ENCODE measurements around the gene FOXP1.

Gene FOXP1

DNA sequence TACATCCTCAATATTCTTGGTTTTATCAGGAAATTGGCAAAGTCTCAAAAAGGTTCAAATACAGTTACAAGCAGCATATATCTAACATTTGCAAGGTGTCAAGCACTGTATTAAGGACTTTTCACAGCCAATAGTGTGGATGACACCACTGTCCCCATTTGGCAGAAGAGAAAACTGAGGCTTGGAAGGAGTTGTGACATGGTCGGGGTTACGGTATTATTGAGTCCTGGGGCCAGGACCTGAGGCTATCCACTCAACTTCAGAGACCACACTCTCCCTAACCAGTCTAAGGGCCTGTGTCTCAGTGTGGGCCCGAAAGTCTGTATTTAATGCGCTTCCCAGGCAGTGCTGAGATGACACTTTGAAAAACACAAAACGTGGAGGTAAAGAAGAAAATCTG, 99.1 kb downstream of the FOXP1 start:
- TF ChIP-seq, protein P1, sequence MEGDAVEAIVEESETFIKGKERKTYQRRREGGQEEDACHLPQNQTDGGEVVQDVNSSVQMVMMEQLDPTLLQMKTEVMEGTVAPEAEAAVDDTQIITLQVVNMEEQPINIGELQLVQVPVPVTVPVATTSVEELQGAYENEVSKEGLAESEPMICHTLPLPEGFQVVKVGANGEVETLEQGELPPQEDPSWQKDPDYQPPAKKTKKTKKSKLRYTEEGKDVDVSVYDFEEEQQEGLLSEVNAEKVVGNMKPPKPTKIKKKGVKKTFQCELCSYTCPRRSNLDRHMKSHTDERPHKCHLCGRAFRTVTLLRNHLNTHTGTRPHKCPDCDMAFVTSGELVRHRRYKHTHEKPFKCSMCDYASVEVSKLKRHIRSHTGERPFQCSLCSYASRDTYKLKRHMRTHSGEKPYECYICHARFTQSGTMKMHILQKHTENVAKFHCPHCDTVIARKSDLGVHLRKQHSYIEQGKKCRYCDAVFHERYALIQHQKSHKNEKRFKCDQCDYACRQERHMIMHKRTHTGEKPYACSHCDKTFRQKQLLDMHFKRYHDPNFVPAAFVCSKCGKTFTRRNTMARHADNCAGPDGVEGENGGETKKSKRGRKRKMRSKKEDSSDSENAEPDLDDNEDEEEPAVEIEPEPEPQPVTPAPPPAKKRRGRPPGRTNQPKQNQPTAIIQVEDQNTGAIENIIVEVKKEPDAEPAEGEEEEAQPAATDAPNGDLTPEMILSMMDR (IDR thresholded peaks at IDR 0.05; ENCODE audit: low read depth, low read length, missing control alignments): no peak
- no peak for DNase-seq (ENCODE audit: low read depth)
- H3K4me3 ChIP-seq (ENCODE audit: low read depth, low read length): no peak overlapping the region

DNA sequence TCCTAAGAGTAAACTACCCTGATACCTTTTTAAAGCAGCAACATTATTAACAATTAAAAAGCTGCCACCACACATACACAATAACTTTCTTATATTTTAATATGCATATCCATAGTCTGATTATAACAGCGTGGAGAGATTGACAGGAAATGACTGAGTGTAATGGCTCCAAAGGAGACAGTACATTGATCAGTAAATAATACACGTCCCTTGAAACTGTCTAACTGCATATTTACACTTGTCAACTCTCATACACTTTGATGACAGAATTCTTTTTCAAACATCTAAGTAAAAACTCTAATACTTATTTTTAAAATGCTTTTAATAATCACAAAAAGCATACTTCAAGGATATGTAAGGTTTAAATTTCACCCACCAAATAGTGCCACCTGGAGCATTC, 99.5 kb downstream of the FOXP1 start:
- DNase-seq (ENCODE audit: low read depth): no peak
- TF ChIP-seq, protein P1 (IDR thresholded peaks at IDR 0.05; ENCODE audit: low read depth, low read length, missing control alignments): no peak
- no peak overlapping the region for H3K4me3 ChIP-seq (ENCODE audit: low read depth, low read length)

DNA sequence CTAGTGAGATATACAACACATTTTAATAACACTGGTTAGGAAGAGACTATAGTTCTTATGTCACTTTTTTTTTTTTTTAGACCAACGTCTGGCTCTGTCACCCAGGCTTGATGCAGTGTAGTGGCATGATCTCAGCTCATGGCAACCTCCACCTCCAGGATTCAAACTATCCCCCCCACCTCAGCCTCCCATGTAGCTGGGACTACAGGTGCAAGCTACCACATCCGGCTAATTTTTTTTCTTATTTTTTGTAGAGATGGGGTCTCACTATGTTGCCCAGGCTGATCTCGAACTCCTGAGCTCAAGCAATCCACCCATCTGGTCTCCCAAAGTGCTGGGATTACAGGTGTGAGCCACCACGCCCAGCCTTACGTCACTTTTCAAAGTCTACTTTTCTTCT, 100.8 kb downstream of the FOXP1 start:
- no peak overlapping the region for H3K4me3 ChIP-seq (ENCODE audit: low read depth, low read length)
- DNase-seq (ENCODE audit: low read depth): no peak
- TF ChIP-seq, protein P1 (IDR thresholded peaks at IDR 0.05; ENCODE audit: low read depth, low read length, missing control alignments): no peak

DNA sequence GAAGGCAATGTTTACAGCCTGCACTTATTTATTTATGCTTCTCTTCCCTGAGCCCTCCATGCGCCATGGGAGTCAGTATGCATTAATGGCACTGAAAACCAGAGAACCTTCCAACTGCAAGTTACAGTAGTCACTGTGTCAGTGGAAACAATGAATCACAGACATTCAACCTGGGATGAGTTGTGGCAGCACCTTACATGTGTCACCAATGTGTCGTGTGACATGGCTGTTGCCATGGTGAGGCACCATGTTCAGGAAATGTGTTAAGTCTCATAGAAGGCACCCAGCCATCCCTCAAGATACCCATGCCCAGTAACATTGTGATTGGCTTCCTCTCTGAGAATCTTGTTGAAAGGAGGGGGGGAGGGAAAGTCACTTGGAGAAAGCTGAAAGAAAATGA, 105.0 kb downstream of the FOXP1 start:
- TF ChIP-seq, protein P1 (IDR thresholded peaks at IDR 0.05; ENCODE audit: low read depth, low read length, missing control alignments): no peak
- H3K4me3 ChIP-seq (ENCODE audit: low read depth, low read length): no peak overlapping the region
- no peak for DNase-seq (ENCODE audit: low read depth)

DNA sequence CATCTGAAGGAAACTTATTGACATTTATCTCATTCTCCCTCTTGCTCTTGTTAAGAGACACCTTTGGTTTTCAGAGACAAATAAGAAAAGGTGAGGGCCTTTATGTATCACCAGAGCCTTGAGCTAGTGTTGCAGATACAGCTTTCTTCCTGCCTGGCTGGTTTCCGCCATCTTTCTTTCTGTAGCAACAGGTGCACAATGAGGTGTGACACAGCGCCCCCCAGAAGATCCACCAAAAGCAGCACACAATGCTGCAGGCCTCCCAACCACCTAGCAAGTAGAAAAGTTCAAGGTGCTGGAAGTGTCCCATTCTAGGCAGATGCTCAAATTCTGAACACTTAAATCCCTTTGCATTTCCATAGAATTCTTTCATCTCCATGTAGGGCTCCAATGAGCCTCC, 106.6 kb downstream of the FOXP1 start:
- no peak for DNase-seq (ENCODE audit: low read depth)
- H3K4me3 ChIP-seq (ENCODE audit: low read depth, low read length): no peak overlapping the region
- TF ChIP-seq, protein P1 (IDR thresholded peaks at IDR 0.05; ENCODE audit: low read depth, low read length, missing control alignments): no peak

DNA sequence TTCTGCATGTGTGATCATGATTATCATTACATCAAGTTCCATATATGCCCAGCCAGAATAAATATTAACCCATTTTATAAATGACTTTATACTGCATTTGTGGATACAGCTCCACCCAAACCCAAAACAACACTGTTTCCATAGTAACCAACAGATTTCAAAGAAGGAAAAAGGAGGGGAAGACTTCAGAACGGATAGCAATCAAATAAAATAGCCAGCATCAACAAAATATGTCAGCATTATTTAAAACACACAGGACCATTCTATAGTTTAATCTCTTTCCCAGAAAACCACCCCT, 114.4 kb downstream of the FOXP1 start:
- TF ChIP-seq, protein P1 (IDR thresholded peaks at IDR 0.05; ENCODE audit: low read depth, low read length, missing control alignments): no peak
- H3K4me3 ChIP-seq (ENCODE audit: low read depth, low read length): no peak overlapping the region
- DNase-seq (ENCODE audit: low read depth): no peak

DNA sequence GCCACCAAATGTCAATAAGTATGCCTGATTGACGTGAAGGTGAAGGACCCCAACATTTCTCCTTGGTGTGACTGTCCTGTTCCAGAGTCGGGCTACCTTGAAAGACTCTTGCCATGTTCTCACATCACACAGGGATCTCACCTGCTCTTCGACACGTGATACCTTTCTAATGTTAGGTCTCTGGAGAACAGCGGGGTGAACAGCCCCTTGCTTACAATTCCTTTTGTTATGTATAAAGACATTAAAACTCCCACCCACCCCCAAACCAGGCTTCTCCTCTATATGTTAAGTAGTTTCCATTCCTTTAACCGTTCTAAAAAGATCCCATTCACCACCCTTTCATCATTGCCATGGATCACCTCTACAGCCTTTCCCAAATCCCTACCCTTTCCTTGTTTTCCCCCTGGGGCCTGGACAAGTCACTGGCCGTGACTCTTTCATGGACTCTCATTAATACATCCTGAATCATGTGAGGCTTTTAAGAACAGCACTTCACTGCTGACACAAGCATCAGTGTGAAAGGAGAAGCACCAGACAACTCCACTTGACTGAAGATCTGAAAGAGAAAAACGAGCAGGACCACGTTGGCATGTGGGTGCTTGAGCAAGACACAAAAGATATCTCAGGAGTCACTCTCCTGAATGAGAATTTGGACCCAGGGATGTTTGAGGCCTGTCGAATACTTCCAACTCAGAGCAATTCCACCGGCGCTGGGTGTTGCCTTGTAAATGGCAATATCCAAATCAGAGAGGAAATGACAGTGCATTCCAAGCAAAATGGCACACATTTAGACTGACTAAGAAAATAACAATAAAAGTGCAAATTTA, 115.0 kb downstream of the FOXP1 start:
- DNase-seq (ENCODE audit: low read depth): no peak
- H3K4me3 ChIP-seq (ENCODE audit: low read depth, low read length): no peak overlapping the region
- TF ChIP-seq, protein P1 (IDR thresholded peaks at IDR 0.05; ENCODE audit: low read depth, low read length, missing control alignments): no peak

Measured in GM12864 (cell line).